ENCODE data around the gene PEAK1.

The PEAK1 gene

DNA sequence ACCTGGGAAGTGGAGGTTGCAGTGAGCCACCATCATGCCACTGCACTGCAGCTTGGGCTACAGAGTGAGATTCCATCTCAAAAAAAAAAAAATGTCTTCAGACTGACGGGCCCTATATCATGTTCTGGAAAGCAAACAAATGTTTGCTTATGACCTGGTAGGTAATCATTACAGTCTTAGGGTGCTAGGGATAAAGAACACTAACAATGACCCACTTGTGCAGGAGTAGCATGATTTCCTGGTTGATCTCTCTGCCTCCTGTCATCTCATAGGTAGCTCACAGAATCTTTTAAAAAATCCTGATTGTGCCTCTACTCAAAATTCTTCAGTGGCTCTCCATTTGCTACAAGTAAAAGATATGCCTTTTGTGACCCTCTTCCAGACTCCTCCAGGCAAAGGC, 274.5 kb downstream of the PEAK1 start:
- Histone ChIP-seq H3K4me3 (ENCODE audit: low read depth, low read length) (no peak overlapping the region), H3K9me3 (ENCODE audit: control insufficient read depth, insufficient read depth, low read depth, low read length) (no peaks in the 10 kb centered on the region), H3K36me3 (ENCODE audit: control insufficient read depth in 2 of 2, insufficient read depth in 1 of 2, low read length in 2 of 2) (no peaks in the 10 kb centered on the region; a peak in 1 of 3 replicates), H3K4me1 (ENCODE audit: control insufficient read depth, insufficient read depth, low read length) (no peaks in the 10 kb centered on the region), H3K27ac (ENCODE audit: extremely low read depth, low read depth, low read length) (no peak overlapping the region)
- TF ChIP-seq ZNF48 (tag by site-specific recombination; IDR thresholded peaks at IDR 0.05) (no peak), HOXA7 (CRISPR knock-in tag; IDR thresholded peaks at IDR 0.05; ENCODE audit: borderline replicate concordance) (no peak), ZNF19 (tag by site-specific recombination; IDR thresholded peaks at IDR 0.05; ENCODE audit: low read depth) (no peak), ZNF670 (tag by site-specific recombination; IDR thresholded peaks at IDR 0.05; ENCODE audit: low read depth) (no peak), ZNF202 (tag by site-specific recombination; IDR thresholded peaks at IDR 0.05; ENCODE audit: borderline replicate concordance) (no peak), GLIS2 (tag by site-specific recombination; IDR thresholded peaks at IDR 0.05) (no peak), ZBTB7A (tag by site-specific recombination; IDR thresholded peaks at IDR 0.05; ENCODE audit: low read depth) (no peak), RBAK (tag by site-specific recombination; IDR thresholded peaks at IDR 0.05) (no peak), ZNF157 (tag by site-specific recombination; IDR thresholded peaks at IDR 0.05) (no peak), TRIM28 (IDR thresholded peaks at IDR 0.05; ENCODE audit: borderline replicate concordance, low read length) (no peak), ZNF571 (tag by site-specific recombination; IDR thresholded peaks at IDR 0.05) (no peak), ZNF843 (tag by site-specific recombination; IDR thresholded peaks at IDR 0.05) (no peak), ZNF561 (tag by site-specific recombination; IDR thresholded peaks at IDR 0.05; ENCODE audit: borderline replicate concordance) (no peak), ZNF112 (tag by site-specific recombination; IDR thresholded peaks at IDR 0.05) (no peak)
- TF ChIP-seq, protein P1, sequence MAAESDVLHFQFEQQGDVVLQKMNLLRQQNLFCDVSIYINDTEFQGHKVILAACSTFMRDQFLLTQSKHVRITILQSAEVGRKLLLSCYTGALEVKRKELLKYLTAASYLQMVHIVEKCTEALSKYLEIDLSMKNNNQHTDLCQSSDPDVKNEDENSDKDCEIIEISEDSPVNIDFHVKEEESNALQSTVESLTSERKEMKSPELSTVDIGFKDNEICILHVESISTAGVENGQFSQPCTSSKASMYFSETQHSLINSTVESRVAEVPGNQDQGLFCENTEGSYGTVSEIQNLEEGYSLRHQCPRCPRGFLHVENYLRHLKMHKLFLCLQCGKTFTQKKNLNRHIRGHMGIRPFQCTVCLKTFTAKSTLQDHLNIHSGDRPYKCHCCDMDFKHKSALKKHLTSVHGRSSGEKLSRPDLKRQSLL (tag by site-specific recombination; IDR thresholded peaks at IDR 0.05) = no peak
- ChIA-PET CTCF (interaction anchor here (0.7 kb wide), 1 partner anchor 562 kb away, joined by 3 read pairs; no protein-coding TSS in a partner anchor), POLR2A (interaction anchor here (0.5 kb wide), 1 partner anchor 62 kb away, joined by 4 read pairs; no protein-coding TSS in a partner anchor)

DNA sequence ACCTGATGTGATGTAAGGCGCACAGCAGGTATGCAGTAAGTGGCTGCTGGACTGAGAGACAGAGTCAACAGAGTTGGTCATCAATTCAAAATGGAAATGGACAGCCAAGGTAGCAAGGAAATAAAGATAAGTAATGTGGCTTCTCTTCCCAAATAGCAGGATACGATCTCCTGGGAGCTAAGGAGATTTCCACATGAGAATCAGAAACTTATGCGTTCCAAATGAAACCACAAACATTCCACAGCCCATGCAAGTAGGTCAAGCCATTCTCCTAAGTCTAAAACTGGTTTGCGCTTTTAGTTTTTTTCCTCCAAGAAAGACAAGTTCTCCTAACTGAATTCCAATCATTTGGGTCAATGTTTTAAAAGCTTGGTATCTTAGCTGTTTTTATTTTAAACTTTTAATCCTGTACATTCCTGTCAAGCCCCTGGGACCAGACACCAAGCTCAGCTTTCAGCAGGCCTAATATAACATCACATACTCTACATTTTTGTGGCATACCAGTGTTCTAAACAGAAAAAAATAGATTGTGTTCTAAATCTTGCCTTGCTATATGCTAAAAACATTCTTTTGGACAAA, 275.3 kb downstream of the PEAK1 start:
- no peak for TF ChIP-seq ZNF707 (tag by site-specific recombination; IDR thresholded peaks at IDR 0.05)
- no peaks in the 10 kb centered on the region for H3K9me3 ChIP-seq (ENCODE audit: control insufficient read depth, insufficient read depth, low read depth, low read length)
- H3K36me3 ChIP-seq (ENCODE audit: control insufficient read depth in 2 of 2, insufficient read depth in 1 of 2, low read length in 2 of 2) = no peaks in the 10 kb centered on the region; a peak in 1 of 3 replicates
- CTCF ChIA-PET = interaction anchor here (0.6 to 1.2 kb wide), 5 partner anchors 240 to 562 kb away, joined by 3 to 6 read pairs (median 3); no protein-coding TSS in a partner anchor
- H3K4me3 ChIP-seq (ENCODE audit: low read depth, low read length) = no peak overlapping the region
- H3K4me1 ChIP-seq (ENCODE audit: control insufficient read depth, insufficient read depth, low read length) = no peaks in the 10 kb centered on the region
- POLR2A ChIA-PET = interaction anchor here (0.5 to 1.0 kb wide), 2 partner anchors 13 to 62 kb away, joined by 3 to 4 read pairs; no protein-coding TSS in a partner anchor
- H3K27ac ChIP-seq (ENCODE audit: extremely low read depth, low read depth, low read length) = no peak overlapping the region

DNA sequence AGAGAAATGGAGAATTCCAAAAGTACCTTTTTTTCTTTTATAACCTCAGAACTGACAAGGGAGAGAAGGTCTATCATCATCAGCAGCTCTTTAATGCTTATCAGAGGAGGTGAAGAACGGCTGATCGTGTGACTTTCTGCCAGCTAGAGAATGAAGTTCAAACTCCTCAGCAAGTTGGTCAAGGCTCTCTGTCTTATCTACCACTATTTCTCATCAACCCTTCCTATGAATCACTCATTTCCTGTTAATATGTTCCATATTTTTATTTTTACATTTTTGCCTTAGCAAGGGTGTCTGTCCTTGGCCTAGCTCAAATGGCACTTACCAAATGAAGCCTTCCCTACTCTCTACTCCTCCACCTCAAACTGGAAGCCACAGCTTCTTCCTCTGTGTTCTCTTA, 275.9 kb downstream of the PEAK1 start:
- Histone ChIP-seq H3K27ac (ENCODE audit: extremely low read depth, low read depth, low read length) (no peak overlapping the region), H3K4me1 (ENCODE audit: control insufficient read depth, insufficient read depth, low read length) (no peaks in the 10 kb centered on the region), H3K4me3 (ENCODE audit: low read depth, low read length) (no peak overlapping the region), H3K9me3 (ENCODE audit: control insufficient read depth, insufficient read depth, low read depth, low read length) (no peaks in the 10 kb centered on the region), H3K36me3 (ENCODE audit: control insufficient read depth in 2 of 2, insufficient read depth in 1 of 2, low read length in 2 of 2) (no peaks in the 10 kb centered on the region; a peak in 1 of 3 replicates)
- POLR2A ChIA-PET = interaction anchor here (1.0 kb wide), 1 partner anchor 13 kb away, joined by 3 read pairs; no protein-coding TSS in a partner anchor
- CTCF ChIA-PET = interaction anchor here (0.6 to 1.2 kb wide), 3 partner anchors 355 to 399 kb away, joined by 3 to 6 read pairs (median 3); no protein-coding TSS in a partner anchor
- TF ChIP-seq ZNF510 (tag by site-specific recombination; IDR thresholded peaks at IDR 0.05; ENCODE audit: insufficient replicate concordance) (no peak), RBAK (tag by site-specific recombination; IDR thresholded peaks at IDR 0.05) (no peak), ZNF621 (tag by site-specific recombination; IDR thresholded peaks at IDR 0.05) (no peak), ZNF404 (tag by site-specific recombination; IDR thresholded peaks at IDR 0.05) (no peak), ZFP3 (tag by site-specific recombination; IDR thresholded peaks at IDR 0.05; ENCODE audit: low read depth) (no peak), ZNF174 (tag by site-specific recombination; IDR thresholded peaks at IDR 0.05) (no peak), SP2 (tag by site-specific recombination; IDR thresholded peaks at IDR 0.05) (no peak), ZNF112 (tag by site-specific recombination; IDR thresholded peaks at IDR 0.05) (no peak)
- TF ChIP-seq, protein P2, sequence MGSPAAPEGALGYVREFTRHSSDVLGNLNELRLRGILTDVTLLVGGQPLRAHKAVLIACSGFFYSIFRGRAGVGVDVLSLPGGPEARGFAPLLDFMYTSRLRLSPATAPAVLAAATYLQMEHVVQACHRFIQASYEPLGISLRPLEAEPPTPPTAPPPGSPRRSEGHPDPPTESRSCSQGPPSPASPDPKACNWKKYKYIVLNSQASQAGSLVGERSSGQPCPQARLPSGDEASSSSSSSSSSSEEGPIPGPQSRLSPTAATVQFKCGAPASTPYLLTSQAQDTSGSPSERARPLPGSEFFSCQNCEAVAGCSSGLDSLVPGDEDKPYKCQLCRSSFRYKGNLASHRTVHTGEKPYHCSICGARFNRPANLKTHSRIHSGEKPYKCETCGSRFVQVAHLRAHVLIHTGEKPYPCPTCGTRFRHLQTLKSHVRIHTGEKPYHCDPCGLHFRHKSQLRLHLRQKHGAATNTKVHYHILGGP (tag by site-specific recombination; IDR thresholded peaks at IDR 0.05) = no peak
- TF ChIP-seq, protein P3, sequence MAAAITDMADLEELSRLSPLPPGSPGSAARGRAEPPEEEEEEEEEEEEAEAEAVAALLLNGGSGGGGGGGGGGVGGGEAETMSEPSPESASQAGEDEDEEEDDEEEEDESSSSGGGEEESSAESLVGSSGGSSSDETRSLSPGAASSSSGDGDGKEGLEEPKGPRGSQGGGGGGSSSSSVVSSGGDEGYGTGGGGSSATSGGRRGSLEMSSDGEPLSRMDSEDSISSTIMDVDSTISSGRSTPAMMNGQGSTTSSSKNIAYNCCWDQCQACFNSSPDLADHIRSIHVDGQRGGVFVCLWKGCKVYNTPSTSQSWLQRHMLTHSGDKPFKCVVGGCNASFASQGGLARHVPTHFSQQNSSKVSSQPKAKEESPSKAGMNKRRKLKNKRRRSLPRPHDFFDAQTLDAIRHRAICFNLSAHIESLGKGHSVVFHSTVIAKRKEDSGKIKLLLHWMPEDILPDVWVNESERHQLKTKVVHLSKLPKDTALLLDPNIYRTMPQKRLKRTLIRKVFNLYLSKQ (tag by site-specific recombination; IDR thresholded peaks at IDR 0.05; ENCODE audit: borderline replicate concordance) = no peak
- TF ChIP-seq, protein P4, sequence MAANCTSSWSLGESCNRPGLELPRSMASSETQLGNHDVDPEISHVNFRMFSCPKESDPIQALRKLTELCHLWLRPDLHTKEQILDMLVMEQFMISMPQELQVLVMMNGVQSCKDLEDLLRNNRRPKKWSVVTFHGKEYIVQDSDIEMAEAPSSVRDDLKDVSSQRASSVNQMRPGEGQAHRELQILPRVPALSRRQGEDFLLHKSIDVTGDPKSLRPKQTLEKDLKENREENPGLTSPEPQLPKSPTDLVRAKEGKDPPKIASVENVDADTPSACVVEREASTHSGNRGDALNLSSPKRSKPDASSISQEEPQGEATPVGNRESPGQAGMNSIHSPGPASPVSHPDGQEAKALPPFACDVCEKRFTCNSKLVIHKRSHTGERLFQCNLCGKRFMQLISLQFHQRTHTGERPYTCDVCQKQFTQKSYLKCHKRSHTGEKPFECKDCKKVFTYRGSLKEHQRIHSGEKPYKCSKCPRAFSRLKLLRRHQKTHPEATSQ (tag by site-specific recombination; IDR thresholded peaks at IDR 0.05) = no peak

All from HEK293 (cell line).